Thyroid gland (tissue), 4 donors: ENCODE measurements around the gene SCN8A.

Experiments used
- CTCF ChIP-seq, 6 experiments: fragments of 200-600 bp in 3 of 6; fragments of 450-650 bp in 3 of 6; sonication (generic) in 3 of 6; IDR thresholded peaks; one replicate each; pipeline ENCODE4 v1.5.1; 2016 to 2019; ENCODE audit warnings: antibody characterized with exemption in 6 of 6, mild to moderate bottlenecking in 2 of 6, inconsistent platforms in 1 of 6, moderate library complexity in 1 of 6
- POLR2A ChIP-seq, 2 donors: fragments of 450-650 bp; IDR thresholded peaks; one replicate each; pipeline ENCODE4 v1.6.1; 2017; ENCODE audit warnings: antibody characterized with exemption in 2 of 2, mild to moderate bottlenecking in 2 of 2, moderate library complexity in 1 of 2

GRCh38 chr12:51763743-51764142 lies 172.7 kb downstream of the SCN8A start:
- TF ChIP-seq CTCF (IDR thresholded peaks at IDR 0.05) (no peak), POLR2A (IDR thresholded peaks at IDR 0.05) (no peak)
